ENCODE data around the gene PLCD3. TPM values are rescaled to one million over a fixed set of nuclear protein-coding genes. Genes with fewer than 3 reads are reported as not detected.

Gene PLCD3
- total and polyA plus RNA-seq, 2 of the 13 experiments (the other 11 are each of a cell fraction or from before 2014, with no cell fraction given): 11.3 to 39.1 TPM

DNA sequence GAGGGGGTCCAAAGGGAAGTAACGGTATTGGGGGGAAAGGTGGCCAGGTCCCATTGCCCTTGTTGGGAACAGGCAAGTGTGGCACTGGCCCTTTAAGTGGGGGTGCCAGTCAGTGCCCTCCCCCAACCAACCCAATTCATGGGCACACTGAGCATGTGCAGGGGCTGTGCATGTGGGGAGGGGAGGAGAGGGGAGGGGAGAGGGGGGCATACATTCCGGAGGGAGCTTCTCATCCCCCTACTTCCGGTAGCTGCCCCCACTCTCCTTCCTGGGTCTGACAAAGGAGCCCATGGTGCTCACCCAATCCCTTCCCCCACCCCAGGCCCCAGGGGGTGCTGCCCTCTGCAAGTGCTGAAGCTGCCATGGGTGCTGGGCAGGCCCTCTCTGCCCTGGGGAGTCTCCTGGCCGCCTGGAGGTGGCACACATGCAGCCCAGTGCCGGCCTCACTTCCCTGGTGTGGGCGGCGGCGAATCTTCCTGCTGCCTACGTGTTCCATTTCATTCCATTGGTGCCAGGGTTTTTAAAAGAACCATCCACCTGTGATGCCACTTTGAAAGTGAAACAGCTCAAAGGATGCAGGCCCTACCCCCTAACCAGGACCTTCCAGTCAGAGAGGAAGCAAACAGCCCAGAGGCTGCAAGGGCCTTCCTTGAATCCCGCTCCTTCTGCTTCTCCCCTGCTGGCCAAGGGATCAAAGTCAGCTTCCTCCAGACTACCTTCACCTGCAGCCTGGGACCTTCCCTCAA is 40.4 kb upstream of the PLCD3 start (continued):
- TF ChIP-seq KDM5B (CRISPR knock-in tag; IDR thresholded peaks at IDR 0.05; ENCODE audit: borderline replicate concordance) (no peak), ZNF263 (CRISPR knock-in tag; IDR thresholded peaks at IDR 0.05) (peak; percentile 51; the same call in 1 of the 2 replicates), ZNF816 (CRISPR knock-in tag; IDR thresholded peaks at IDR 0.05; ENCODE audit: borderline replicate concordance) (0 out of 2 replicates have a peak, but pooled peaks have one; percentile 49), PAWR (CRISPR knock-in tag; IDR thresholded peaks at IDR 0.05; ENCODE audit: borderline replicate concordance) (0 out of 2 replicates have a peak, but pooled peaks have one; percentile 64), MEIS1 (CRISPR knock-in tag; IDR thresholded peaks at IDR 0.05; ENCODE audit: borderline replicate concordance) (peak; percentile 82), MAF1 (CRISPR knock-in tag; IDR thresholded peaks at IDR 0.05; ENCODE audit: borderline replicate concordance) (peak; percentile 82; the same call in 1 of the 2 replicates), ZNF788 (CRISPR knock-in tag; IDR thresholded peaks at IDR 0.05; ENCODE audit: borderline replicate concordance) (peak; percentile 71; the same call in 1 of the 2 replicates), PHF21A (CRISPR knock-in tag; IDR thresholded peaks at IDR 0.05) (peak; percentile 23; the same call in 1 of the 2 replicates), SRSF4 (IDR thresholded peaks at IDR 0.05; ENCODE audit: low read depth, low read length, poor library complexity, severe bottlenecking) (no peak), CC2D1A (CRISPR knock-in tag; IDR thresholded peaks at IDR 0.05) (no peak), ZNF605 (CRISPR knock-in tag; IDR thresholded peaks at IDR 0.05) (peak; percentile 89), EED (CRISPR knock-in tag; IDR thresholded peaks at IDR 0.05) (peak; percentile 74; the same call in 1 of the 2 replicates), TBX2 (CRISPR knock-in tag; IDR thresholded peaks at IDR 0.05; ENCODE audit: borderline replicate concordance) (peak; percentile 83), CHCHD3 (CRISPR knock-in tag; IDR thresholded peaks at IDR 0.05) (peak; percentile 61; the same call in 1 of the 2 replicates), ZNF792 (CRISPR knock-in tag; IDR thresholded peaks at IDR 0.05) (peak; percentile 82), GFI1 (CRISPR knock-in tag; IDR thresholded peaks at IDR 0.05; ENCODE audit: borderline replicate concordance) (0 out of 2 replicates have a peak, but pooled peaks have one; percentile 49), ZNF619 (CRISPR knock-in tag; IDR thresholded peaks at IDR 0.05) (no peak), RARA (CRISPR knock-in tag; IDR thresholded peaks at IDR 0.05) (peak; percentile 77), ZSCAN25 (CRISPR knock-in tag; IDR thresholded peaks at IDR 0.05) (peak; percentile 94), HNRNPK (IDR thresholded peaks at IDR 0.05; ENCODE audit: low read depth, low read length, poor library complexity, severe bottlenecking) (peak; percentile 50)
- TF ChIP-seq, protein P1, sequence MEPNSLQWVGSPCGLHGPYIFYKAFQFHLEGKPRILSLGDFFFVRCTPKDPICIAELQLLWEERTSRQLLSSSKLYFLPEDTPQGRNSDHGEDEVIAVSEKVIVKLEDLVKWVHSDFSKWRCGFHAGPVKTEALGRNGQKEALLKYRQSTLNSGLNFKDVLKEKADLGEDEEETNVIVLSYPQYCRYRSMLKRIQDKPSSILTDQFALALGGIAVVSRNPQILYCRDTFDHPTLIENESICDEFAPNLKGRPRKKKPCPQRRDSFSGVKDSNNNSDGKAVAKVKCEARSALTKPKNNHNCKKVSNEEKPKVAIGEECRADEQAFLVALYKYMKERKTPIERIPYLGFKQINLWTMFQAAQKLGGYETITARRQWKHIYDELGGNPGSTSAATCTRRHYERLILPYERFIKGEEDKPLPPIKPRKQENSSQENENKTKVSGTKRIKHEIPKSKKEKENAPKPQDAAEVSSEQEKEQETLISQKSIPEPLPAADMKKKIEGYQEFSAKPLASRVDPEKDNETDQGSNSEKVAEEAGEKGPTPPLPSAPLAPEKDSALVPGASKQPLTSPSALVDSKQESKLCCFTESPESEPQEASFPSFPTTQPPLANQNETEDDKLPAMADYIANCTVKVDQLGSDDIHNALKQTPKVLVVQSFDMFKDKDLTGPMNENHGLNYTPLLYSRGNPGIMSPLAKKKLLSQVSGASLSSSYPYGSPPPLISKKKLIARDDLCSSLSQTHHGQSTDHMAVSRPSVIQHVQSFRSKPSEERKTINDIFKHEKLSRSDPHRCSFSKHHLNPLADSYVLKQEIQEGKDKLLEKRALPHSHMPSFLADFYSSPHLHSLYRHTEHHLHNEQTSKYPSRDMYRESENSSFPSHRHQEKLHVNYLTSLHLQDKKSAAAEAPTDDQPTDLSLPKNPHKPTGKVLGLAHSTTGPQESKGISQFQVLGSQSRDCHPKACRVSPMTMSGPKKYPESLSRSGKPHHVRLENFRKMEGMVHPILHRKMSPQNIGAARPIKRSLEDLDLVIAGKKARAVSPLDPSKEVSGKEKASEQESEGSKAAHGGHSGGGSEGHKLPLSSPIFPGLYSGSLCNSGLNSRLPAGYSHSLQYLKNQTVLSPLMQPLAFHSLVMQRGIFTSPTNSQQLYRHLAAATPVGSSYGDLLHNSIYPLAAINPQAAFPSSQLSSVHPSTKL (CRISPR knock-in tag; IDR thresholded peaks at IDR 0.05): peak; percentile 85
- TF ChIP-seq, protein P2, sequence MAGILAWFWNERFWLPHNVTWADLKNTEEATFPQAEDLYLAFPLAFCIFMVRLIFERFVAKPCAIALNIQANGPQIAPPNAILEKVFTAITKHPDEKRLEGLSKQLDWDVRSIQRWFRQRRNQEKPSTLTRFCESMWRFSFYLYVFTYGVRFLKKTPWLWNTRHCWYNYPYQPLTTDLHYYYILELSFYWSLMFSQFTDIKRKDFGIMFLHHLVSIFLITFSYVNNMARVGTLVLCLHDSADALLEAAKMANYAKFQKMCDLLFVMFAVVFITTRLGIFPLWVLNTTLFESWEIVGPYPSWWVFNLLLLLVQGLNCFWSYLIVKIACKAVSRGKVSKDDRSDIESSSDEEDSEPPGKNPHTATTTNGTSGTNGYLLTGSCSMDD (CRISPR knock-in tag; IDR thresholded peaks at IDR 0.05): no peak
- TF ChIP-seq, protein P3, sequence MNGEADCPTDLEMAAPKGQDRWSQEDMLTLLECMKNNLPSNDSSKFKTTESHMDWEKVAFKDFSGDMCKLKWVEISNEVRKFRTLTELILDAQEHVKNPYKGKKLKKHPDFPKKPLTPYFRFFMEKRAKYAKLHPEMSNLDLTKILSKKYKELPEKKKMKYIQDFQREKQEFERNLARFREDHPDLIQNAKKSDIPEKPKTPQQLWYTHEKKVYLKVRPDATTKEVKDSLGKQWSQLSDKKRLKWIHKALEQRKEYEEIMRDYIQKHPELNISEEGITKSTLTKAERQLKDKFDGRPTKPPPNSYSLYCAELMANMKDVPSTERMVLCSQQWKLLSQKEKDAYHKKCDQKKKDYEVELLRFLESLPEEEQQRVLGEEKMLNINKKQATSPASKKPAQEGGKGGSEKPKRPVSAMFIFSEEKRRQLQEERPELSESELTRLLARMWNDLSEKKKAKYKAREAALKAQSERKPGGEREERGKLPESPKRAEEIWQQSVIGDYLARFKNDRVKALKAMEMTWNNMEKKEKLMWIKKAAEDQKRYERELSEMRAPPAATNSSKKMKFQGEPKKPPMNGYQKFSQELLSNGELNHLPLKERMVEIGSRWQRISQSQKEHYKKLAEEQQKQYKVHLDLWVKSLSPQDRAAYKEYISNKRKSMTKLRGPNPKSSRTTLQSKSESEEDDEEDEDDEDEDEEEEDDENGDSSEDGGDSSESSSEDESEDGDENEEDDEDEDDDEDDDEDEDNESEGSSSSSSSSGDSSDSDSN (CRISPR knock-in tag; IDR thresholded peaks at IDR 0.05): peak; percentile 86
